CD4-positive, alpha-beta T cell treated with Interleukin-15 for 4 hours (primary cell): ENCODE data around the gene ITPRID2.
"Not testable (repeated sequence)": the region's sequence is repeated elsewhere in the genome, so short reads cannot be mapped to it uniquely, and the experiment has no call there.

Experiments
- DNase-seq: peaks from one replicate; pipeline ENCODE4 v3.0.0-alpha.2; 2020; ENCODE audit warnings: low spot score

Gene ITPRID2

DNA sequence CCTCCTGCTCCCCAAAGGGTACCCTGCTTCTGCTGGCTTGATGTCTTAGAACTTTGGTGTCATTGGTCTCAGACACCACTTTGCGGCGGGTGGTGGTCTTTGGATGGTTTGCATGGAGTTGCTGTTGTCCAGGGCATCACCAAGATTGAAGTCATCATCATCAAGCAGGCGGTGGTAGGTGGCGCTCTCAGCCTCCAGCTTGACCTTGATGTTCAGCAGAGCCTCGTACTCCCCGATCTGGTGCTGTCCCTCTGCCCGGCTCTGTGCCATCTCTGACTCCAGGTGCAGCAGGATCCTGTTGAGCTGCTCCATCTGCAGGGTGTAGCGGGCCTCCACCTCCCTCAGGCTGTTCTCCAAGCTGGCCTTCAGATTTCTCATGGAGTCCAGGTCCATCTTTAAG is 69.6 kb downstream of the ITPRID2 start:
- DNase-seq: not testable (repeated sequence)

DNA sequence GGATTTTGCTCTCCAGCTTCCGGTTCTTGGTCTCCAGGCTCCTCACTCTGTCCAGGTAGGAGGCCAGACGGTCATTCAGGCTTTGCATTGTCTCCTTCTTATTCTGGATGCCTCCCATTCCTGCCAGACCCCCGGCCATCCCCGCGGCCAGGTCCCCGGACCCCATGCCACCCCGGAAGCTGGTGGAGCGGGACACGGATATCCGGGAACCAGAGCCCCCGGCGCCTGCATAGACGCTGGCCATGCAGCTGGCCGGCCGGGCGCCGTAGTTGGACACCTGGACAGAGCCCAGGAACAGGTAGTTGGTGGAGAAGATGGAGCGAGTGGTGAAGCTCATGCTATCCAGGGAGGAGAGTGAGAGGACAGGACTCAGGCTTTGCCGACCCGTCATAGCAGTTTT is 70.6 kb downstream of the ITPRID2 start:
- DNase-seq: no peak

DNA sequence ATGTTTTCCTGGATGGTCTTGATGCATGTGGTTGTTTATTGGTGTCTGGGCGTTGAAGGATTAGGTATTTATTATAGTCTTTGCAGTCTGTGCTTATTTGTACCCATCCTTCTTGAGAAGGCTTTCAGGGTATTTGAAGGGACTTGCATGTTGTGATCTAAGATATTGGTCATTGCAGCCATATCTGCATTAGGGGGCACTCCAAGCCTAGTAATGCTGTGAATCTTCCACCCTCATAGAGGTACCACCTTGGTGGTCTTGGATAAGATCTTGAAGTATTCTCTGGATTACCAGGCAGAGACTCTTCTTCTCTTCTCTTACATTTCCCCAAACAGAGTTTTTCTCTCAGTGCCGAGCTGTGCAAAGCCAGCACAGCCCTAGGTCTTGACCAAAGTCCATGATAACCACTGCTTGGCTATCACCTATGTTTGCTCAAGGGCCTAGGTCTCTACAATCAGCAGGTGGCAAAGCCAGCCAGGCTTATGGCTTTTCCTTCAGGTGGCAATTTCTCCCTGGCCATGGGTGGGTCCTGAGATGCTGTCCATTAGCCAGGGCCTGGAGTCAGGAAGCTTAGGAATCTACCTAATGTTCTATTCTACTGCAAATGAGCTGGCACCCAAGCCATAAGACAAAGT is 78.7 kb downstream of the ITPRID2 start:
- DNase-seq: no peak

DNA sequence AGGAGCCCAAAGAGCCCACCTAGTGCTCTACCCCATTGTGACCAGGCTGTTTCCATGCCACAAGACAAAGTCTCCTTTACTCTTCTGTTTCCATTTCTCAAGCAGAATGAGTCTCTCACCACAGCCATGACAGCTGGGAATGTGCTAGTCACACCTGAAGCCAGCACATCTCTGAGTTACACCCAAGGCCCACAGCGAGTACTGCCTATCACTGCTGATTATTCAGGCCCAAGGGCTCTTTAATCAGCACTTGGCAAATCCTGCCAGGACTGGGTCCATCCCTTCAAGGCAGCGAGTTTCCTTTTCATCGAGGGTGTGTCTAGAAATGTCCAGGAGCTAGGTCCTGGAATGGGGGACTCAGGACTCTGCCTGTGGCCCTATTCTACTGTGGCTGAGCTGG is 79.5 kb downstream of the ITPRID2 start:
- no peak for DNase-seq

DNA sequence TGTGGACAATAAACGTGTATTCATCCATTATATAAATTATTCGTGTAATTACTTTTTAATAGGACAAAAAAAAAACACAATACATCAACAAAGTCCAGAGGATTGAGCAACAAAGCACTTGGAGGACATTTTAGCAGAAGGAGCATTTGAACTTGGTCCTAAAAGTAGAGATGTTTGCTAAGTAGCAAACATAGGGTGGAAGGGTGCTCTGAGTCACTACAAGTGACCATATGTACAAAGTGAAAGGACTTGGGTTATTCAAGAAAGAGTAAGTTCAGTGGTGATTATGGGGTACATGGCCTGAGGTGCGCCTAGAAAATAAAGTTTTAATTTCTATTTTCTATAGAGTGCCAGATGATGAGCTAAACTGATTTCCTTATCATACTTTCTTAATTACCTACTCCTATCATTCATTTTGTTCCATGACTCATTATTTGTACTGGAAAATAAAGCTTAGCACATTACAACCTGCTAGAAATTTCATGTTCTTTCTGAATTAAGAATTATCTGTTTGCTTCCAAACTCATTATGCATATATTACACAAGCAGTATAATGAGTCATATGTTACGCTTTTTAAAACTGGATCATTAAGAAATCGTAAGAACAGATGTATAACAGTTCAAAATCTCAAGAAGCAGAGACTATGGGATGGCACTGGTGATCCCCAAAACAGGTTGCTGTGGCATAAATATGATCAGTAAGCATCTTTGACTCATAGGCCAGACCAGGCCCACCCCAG is 81.1 kb downstream of the ITPRID2 start:
- no peak for DNase-seq

DNA sequence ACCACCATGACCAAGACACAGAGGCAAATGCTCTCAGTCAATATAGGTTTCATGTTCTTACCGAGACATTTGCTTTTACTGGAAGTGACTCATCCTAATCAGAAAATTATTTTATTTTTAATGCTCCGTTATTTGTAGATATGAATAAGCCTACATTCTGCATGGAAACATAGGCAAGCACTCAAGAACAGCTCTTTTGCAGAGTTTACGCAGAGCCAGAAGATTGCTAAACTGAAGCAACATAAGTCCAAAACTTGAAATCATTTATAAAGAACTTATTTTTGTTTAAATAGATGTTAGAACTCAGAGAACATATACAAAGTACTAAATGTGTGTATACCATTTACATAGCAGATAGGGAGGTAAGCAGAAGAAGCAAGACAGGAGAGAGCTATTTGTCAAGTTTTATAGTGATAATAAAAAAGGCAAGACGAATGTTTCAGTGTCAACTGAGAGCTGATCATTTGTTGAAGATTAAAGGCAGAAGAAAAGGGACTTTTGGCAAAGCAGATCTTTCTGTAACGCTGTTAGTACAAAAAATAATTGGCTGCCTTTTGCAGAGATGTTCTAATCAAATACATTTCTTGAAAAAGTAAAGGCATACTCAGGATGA is 81.7 kb downstream of the ITPRID2 start:
- no peak for DNase-seq

DNA sequence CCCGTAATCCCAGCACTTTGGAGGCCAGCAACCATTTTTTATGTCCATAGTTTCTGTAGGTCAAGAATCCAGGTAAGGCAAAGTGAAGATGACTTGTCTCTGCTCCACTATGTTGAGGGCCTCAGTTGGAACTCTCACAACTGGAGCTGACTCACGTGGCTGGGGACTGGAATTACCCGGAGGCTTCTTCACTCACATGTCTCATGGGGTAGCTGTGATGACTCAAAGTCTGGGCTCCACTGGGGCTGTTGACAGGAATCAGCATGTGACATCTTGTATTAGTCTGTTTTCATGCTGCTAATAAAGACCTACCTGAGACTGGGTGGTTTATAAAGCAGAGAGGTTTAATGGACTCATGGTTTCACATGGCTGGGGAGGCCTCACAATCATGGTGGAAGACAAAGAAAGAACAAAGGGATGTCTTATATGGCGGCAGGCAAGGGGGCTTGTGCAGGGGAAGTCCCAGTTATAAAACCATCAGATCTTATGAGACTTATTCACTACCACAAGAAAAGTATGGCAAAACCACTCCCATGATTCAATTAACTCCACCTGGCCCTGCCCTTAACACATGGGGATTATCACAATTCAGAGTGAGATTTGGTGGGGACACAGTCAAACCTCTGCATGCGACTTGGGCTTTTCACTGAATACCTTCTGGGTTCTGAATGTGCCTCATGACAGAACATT is 86.3 kb downstream of the ITPRID2 start:
- no peak for DNase-seq

DNA sequence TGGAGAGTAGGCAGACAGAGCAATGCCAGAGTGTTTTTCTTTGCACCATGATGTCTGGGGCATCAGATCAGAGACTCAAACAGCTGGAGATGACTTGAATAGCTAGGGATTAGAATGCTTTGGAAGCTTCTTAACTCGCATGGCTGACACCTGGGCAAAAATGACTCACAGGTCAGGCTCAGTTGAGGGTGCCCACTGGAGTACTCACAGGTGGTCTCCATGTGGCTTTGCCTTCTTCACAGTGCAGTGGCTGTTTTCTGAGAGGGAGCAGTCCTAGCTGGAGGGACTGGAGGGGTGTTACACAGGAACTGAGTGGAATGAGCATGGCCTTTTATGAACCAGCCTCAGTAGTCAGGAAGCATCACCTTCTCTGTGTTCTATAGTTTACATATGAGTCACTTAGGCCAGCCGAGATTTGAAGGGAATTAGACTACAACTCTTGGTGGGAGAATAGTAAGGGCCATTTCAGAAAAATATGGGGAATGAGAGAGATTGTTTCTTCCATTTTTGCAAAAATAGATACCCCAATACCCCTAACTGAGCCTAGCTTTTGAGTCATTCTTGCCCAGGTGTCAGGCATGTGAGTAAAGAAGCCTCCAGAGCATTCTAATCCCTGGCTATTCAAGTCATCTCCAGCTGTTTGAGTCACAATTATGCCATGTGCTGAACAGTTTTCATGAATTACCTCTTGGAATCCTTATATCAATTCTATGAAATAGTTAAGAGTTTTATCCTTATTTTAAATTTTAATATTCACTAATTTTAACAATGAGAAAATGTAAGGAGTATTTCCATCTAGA is 87.0 kb downstream of the ITPRID2 start:
- DNase-seq: no peak
